ENCODE measurements around the gene CLIP2. TPM values are rescaled to one million over a fixed set of nuclear protein-coding genes. Genes with fewer than 3 reads are reported as not detected.
A peak's percentile ranks its signal among the peaks of the same experiment; 100 is the strongest.
"Not testable (repeated sequence)": the region's sequence is repeated elsewhere in the genome, so short reads cannot be mapped to it uniquely, and the experiment has no call there.

Gene CLIP2
- total RNA-seq, 1 donor: 31.9 TPM

GRCh38 chr7:74387606-74388005 lies 98.4 kb downstream of the CLIP2 start:
- no peak for TF ChIP-seq CTCF (IDR thresholded peaks at IDR 0.05; ENCODE audit: insufficient read depth, low read length)
- DNase-seq (ENCODE audit: low read depth): no peak
- no peak overlapping the region for H3K4me3 ChIP-seq (ENCODE audit: low read depth, low read length)

GRCh38 chr7:74388880-74389415 lies 99.7 kb downstream of the CLIP2 start:
- no peak for DNase-seq (ENCODE audit: low read depth)
- no peak overlapping the region for H3K4me3 ChIP-seq (ENCODE audit: low read depth, low read length)
- no peak for TF ChIP-seq CTCF (IDR thresholded peaks at IDR 0.05; ENCODE audit: insufficient read depth, low read length)

GRCh38 chr7:74393722-74394121 lies 104.5 kb downstream of the CLIP2 start:
- H3K4me3 ChIP-seq (ENCODE audit: low read depth, low read length): not testable (repeated sequence)
- peak; percentile 47 for DNase-seq (ENCODE audit: low read depth)
- peak; percentile 49 for TF ChIP-seq CTCF (IDR thresholded peaks at IDR 0.05; ENCODE audit: insufficient read depth, low read length)

GRCh38 chr7:74394601-74395000 lies 105.4 kb downstream of the CLIP2 start:
- peak; percentile 45 for TF ChIP-seq CTCF (IDR thresholded peaks at IDR 0.05; ENCODE audit: insufficient read depth, low read length)
- peak; percentile 38 for DNase-seq (ENCODE audit: low read depth)
- not testable (repeated sequence) for H3K4me3 ChIP-seq (ENCODE audit: low read depth, low read length)

- no peak for DNase-seq (ENCODE audit: low read depth)
- no peak for TF ChIP-seq CTCF (IDR thresholded peaks at IDR 0.05; ENCODE audit: insufficient read depth, low read length)
- H3K4me3 ChIP-seq (ENCODE audit: low read depth, low read length): no peak overlapping the region
Measured at GRCh38 chr7:74395745-74396311, 106.6 kb downstream of the CLIP2 start.

GRCh38 chr7:74396993-74397392 lies 107.8 kb downstream of the CLIP2 start:
- no peak for DNase-seq (ENCODE audit: low read depth)
- no peak overlapping the region for H3K4me3 ChIP-seq (ENCODE audit: low read depth, low read length)
- TF ChIP-seq CTCF (IDR thresholded peaks at IDR 0.05; ENCODE audit: insufficient read depth, low read length): no peak

GRCh38 chr7:74398426-74398825 lies 109.2 kb downstream of the CLIP2 start:
- TF ChIP-seq CTCF (IDR thresholded peaks at IDR 0.05; ENCODE audit: insufficient read depth, low read length): no peak
- DNase-seq (ENCODE audit: low read depth): no peak

More at GRCh38 chr7:74398426-74398825, 109.2 kb downstream of the CLIP2 start:
- no peak overlapping the region for H3K4me3 ChIP-seq (ENCODE audit: low read depth, low read length)

Data from fibroblast of the aortic adventitia (primary cell).